Measurements from ENCODE around the gene KIAA1191. TPM values are rescaled to one million over a fixed set of nuclear protein-coding genes. Genes with fewer than 3 reads are reported as not detected.

KIAA1191 gene
- total RNA-seq, 1 experiment from 2014 or later: 57.5 TPM

DNA sequence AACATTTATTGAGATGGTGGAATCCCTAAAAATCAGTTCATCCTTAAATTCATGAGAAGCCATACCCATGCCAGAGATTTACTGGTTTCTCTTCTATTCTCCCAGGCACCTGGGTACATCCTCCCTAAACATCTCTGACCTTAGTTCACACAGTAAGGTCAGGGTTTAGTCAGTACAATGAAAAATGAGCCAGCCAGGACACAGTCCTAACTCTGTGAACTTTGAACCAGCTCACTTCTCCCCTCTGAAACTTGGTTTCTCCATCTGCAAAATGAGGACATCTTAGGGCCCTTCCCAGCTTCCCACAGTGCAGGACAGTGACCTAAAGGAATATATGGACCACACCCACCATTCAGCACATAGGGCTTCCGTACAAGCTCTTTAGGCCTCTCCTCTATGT is 24.9 kb upstream of the KIAA1191 start:
- DNase-seq: no peak
- Histone ChIP-seq H3K27ac (ENCODE audit: low read length) (peak overlapping the region; percentile 74; the same call in 1 of the 2 replicates), H2AFZ (ENCODE audit: low read length) (no peak overlapping the region), H3K9ac (ENCODE audit: low read length) (peak overlapping the region; percentile 92), H3K9me2 (replicated peaks; ENCODE audit: insufficient read depth, low read length) (no peaks in the 10 kb centered on the region), H3K27me3 (ENCODE audit: low read length) (no peaks in the 10 kb centered on the region), H3K79me2 (ENCODE audit: low read length) (peaks cover 59% of the 10 kb centered on the region), H4K20me1 (ENCODE audit: insufficient read depth, low read depth, low read length) (peaks cover 26% of the 10 kb centered on the region), H3K9me3 (ENCODE audit: low read length) (no peaks in the 10 kb centered on the region), H3K4me1 (ENCODE audit: low read length) (peaks cover 25% of the 10 kb centered on the region), H3K4me3 (ENCODE audit: low read length) (peak overlapping the region; percentile 88), H3K36me3 (ENCODE audit: insufficient read depth, low read length) (peaks cover 50% of the 10 kb centered on the region), H3K4me2 (ENCODE audit: low read depth, low read length, poor library complexity, severe bottlenecking) (peak overlapping the region; percentile 86)

GRCh38 chr5:176384991-176385390 is 23.4 kb upstream of the KIAA1191 start:
- no peak overlapping the region for H3K4me2 ChIP-seq (ENCODE audit: low read depth, low read length, poor library complexity, severe bottlenecking)
- H3K9me3 ChIP-seq (ENCODE audit: low read length): no peaks in the 10 kb centered on the region
- peaks cover 21% of the 10 kb centered on the region for H3K4me1 ChIP-seq (ENCODE audit: low read length)
- no peak overlapping the region for H3K9ac ChIP-seq (ENCODE audit: low read length)
- no peak overlapping the region for H3K4me3 ChIP-seq (ENCODE audit: low read length)
- peaks cover 26% of the 10 kb centered on the region for H4K20me1 ChIP-seq (ENCODE audit: insufficient read depth, low read depth, low read length)
- peaks cover 45% of the 10 kb centered on the region for H3K79me2 ChIP-seq (ENCODE audit: low read length)
- no peak for DNase-seq
- no peaks in the 10 kb centered on the region for H3K9me2 ChIP-seq (replicated peaks; ENCODE audit: insufficient read depth, low read length)
- no peaks in the 10 kb centered on the region for H3K27me3 ChIP-seq (ENCODE audit: low read length)
- H3K27ac ChIP-seq (ENCODE audit: low read length): no peak overlapping the region
- peaks cover 56% of the 10 kb centered on the region for H3K36me3 ChIP-seq (ENCODE audit: insufficient read depth, low read length)
- no peak overlapping the region for H2AFZ ChIP-seq (ENCODE audit: low read length)

- Histone ChIP-seq H3K27me3 (ENCODE audit: low read length) (no peaks in the 10 kb centered on the region), H3K9me3 (ENCODE audit: low read length) (no peaks in the 10 kb centered on the region), H3K4me2 (ENCODE audit: low read depth, low read length, poor library complexity, severe bottlenecking) (no peak overlapping the region), H3K9me2 (replicated peaks; ENCODE audit: insufficient read depth, low read length) (no peaks in the 10 kb centered on the region), H4K20me1 (ENCODE audit: insufficient read depth, low read depth, low read length) (peaks cover 26% of the 10 kb centered on the region), H2AFZ (ENCODE audit: low read length) (no peak overlapping the region), H3K79me2 (ENCODE audit: low read length) (peaks cover 40% of the 10 kb centered on the region), H3K4me3 (ENCODE audit: low read length) (no peak overlapping the region), H3K27ac (ENCODE audit: low read length) (no peak overlapping the region), H3K4me1 (ENCODE audit: low read length) (peaks cover 16% of the 10 kb centered on the region), H3K36me3 (ENCODE audit: insufficient read depth, low read length) (peaks cover 59% of the 10 kb centered on the region), H3K9ac (ENCODE audit: low read length) (no peak overlapping the region)
- DNase-seq: no peak
These were observed 22.9 kb upstream of the KIAA1191 start for GRCh38 chr5:176384366-176384930.

DNA sequence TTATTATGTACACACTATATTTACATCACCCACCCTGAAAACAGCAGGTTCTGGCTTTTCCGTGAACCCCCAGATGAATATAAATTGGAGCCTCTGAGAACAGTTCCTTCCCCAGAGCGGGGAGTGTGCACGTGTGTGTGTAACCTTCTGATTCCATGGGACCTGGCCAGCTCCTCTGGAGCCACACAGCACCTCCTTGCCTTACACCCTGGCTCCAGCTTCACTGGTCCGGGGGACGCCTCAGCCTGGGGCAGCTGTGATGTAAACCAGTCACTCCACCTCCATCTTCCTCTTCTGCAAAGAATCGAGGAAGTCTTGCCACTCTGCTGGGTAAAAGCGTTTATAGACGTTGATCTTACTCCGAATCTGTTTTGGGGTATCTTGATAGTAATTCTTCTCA is 22.4 kb upstream of the KIAA1191 start:
- peaks cover 36% of the 10 kb centered on the region for H3K79me2 ChIP-seq (ENCODE audit: low read length)
- H3K9ac ChIP-seq (ENCODE audit: low read length): no peak overlapping the region
- peaks cover 15% of the 10 kb centered on the region for H3K4me1 ChIP-seq (ENCODE audit: low read length)
- H4K20me1 ChIP-seq (ENCODE audit: insufficient read depth, low read depth, low read length): peaks cover 26% of the 10 kb centered on the region
- no peak overlapping the region for H2AFZ ChIP-seq (ENCODE audit: low read length)
- peaks cover 61% of the 10 kb centered on the region for H3K36me3 ChIP-seq (ENCODE audit: insufficient read depth, low read length)
- no peaks in the 10 kb centered on the region for H3K9me3 ChIP-seq (ENCODE audit: low read length)
- DNase-seq: no peak
- H3K9me2 ChIP-seq (replicated peaks; ENCODE audit: insufficient read depth, low read length): no peaks in the 10 kb centered on the region
- H3K27me3 ChIP-seq (ENCODE audit: low read length): no peaks in the 10 kb centered on the region
- no peak overlapping the region for H3K4me3 ChIP-seq (ENCODE audit: low read length)
- no peak overlapping the region for H3K27ac ChIP-seq (ENCODE audit: low read length)
- no peak overlapping the region for H3K4me2 ChIP-seq (ENCODE audit: low read depth, low read length, poor library complexity, severe bottlenecking)

DNA sequence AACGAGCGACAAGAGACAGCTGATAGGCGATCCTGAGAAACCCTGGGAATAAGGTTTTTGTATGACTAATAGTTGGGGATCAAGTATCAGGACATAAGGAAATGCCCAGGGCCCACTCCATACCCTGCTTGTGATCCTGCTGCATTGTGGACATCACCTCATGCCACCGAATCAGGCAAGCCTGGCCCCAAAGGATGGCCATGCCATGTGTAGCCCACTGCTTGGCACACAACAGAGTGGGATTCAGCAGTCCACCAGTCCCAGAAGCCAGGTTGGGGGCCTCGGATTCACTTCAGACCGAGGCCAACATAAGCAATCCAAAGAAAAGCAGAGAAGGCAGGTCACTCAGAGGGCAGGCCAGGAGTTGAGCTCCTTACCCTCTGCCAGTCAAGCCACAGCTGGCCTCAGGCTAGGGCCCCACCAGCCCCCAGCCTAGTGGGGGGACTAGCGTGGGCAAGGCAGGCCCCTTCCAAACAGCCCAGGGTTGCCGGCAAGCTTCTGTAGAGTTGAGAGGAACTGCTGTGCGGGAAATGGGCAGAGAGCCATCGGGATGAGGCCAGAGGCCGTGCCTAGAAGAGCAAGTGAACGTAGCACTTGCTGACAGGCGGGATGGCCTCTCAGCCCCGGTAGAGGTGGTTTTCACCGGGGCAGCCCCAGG is 21.8 kb upstream of the KIAA1191 start:
- Histone ChIP-seq H3K4me2 (ENCODE audit: low read depth, low read length, poor library complexity, severe bottlenecking) (no peak overlapping the region), H3K9me3 (ENCODE audit: low read length) (no peaks in the 10 kb centered on the region), H3K4me3 (ENCODE audit: low read length) (no peak overlapping the region), H3K27me3 (ENCODE audit: low read length) (no peaks in the 10 kb centered on the region), H3K9ac (ENCODE audit: low read length) (no peak overlapping the region), H2AFZ (ENCODE audit: low read length) (no peak overlapping the region), H4K20me1 (ENCODE audit: insufficient read depth, low read depth, low read length) (peaks cover 26% of the 10 kb centered on the region), H3K9me2 (replicated peaks; ENCODE audit: insufficient read depth, low read length) (no peaks in the 10 kb centered on the region), H3K27ac (ENCODE audit: low read length) (no peak overlapping the region), H3K4me1 (ENCODE audit: low read length) (peaks cover 15% of the 10 kb centered on the region), H3K79me2 (ENCODE audit: low read length) (peaks cover 35% of the 10 kb centered on the region), H3K36me3 (ENCODE audit: insufficient read depth, low read length) (peaks cover 61% of the 10 kb centered on the region)
- DNase-seq: no peak

DNA sequence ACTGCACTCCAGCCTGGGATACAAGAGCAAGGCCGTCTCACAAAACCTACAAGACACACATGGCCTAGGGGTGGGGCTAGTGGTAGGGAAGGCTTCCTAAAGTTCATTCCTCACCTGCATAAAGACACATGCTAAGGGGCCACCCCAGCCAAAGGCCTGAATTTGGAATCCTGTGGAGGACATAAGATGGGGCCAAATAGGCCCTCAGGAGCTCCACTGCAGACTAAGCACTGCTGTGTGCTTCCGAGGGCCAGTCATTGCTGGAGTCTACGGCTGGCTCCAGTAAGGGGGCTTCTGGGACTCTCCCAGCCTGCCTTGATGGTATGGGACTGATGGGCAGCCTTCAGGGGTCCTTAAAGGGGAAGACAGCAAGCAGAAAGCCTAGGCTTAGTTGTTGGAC is 21.2 kb upstream of the KIAA1191 start:
- no peaks in the 10 kb centered on the region for H3K27me3 ChIP-seq (ENCODE audit: low read length)
- peaks cover 26% of the 10 kb centered on the region for H4K20me1 ChIP-seq (ENCODE audit: insufficient read depth, low read depth, low read length)
- no peak overlapping the region for H3K9ac ChIP-seq (ENCODE audit: low read length)
- H3K79me2 ChIP-seq (ENCODE audit: low read length): peaks cover 28% of the 10 kb centered on the region
- H3K36me3 ChIP-seq (ENCODE audit: insufficient read depth, low read length): peaks cover 61% of the 10 kb centered on the region
- H3K9me2 ChIP-seq (replicated peaks; ENCODE audit: insufficient read depth, low read length): no peaks in the 10 kb centered on the region
- no peak overlapping the region for H3K27ac ChIP-seq (ENCODE audit: low read length)
- H3K4me2 ChIP-seq (ENCODE audit: low read depth, low read length, poor library complexity, severe bottlenecking): no peak overlapping the region
- H2AFZ ChIP-seq (ENCODE audit: low read length): no peak overlapping the region
- no peak for DNase-seq
- H3K4me3 ChIP-seq (ENCODE audit: low read length): no peak overlapping the region
- H3K4me1 ChIP-seq (ENCODE audit: low read length): peaks cover 15% of the 10 kb centered on the region
- no peaks in the 10 kb centered on the region for H3K9me3 ChIP-seq (ENCODE audit: low read length)

DNA sequence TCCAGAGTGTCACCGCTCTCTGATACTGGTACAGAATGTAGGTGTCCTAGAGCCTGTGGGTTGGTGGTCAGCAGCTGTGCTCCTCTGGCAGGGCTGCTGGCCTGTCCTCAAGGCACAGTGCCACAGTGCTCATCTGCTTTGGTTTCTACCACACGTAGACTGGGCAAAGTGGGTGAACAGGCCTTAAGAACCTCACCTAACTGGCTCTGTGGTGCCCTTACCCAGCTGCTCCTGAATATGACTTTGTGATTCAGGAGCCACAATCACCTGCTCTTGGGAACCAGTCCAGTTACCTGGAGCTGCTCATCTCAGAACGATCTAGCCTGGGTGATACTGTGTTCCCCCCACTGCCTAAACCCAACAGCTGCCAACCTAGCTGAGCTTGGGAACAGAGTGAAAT is 20.4 kb upstream of the KIAA1191 start:
- H3K36me3 ChIP-seq (ENCODE audit: insufficient read depth, low read length): peaks cover 55% of the 10 kb centered on the region
- no peak overlapping the region for H2AFZ ChIP-seq (ENCODE audit: low read length)
- H3K9ac ChIP-seq (ENCODE audit: low read length): no peak overlapping the region
- H3K4me1 ChIP-seq (ENCODE audit: low read length): peaks cover 10% of the 10 kb centered on the region
- no peaks in the 10 kb centered on the region for H3K9me2 ChIP-seq (replicated peaks; ENCODE audit: insufficient read depth, low read length)
- peaks cover 20% of the 10 kb centered on the region for H4K20me1 ChIP-seq (ENCODE audit: insufficient read depth, low read depth, low read length)
- no peak for DNase-seq
- no peaks in the 10 kb centered on the region for H3K9me3 ChIP-seq (ENCODE audit: low read length)
- no peaks in the 10 kb centered on the region for H3K27me3 ChIP-seq (ENCODE audit: low read length)
- H3K79me2 ChIP-seq (ENCODE audit: low read length): peaks cover 21% of the 10 kb centered on the region
- H3K4me2 ChIP-seq (ENCODE audit: low read depth, low read length, poor library complexity, severe bottlenecking): no peak overlapping the region
- no peak overlapping the region for H3K4me3 ChIP-seq (ENCODE audit: low read length)
- no peak overlapping the region for H3K27ac ChIP-seq (ENCODE audit: low read length)

DNA sequence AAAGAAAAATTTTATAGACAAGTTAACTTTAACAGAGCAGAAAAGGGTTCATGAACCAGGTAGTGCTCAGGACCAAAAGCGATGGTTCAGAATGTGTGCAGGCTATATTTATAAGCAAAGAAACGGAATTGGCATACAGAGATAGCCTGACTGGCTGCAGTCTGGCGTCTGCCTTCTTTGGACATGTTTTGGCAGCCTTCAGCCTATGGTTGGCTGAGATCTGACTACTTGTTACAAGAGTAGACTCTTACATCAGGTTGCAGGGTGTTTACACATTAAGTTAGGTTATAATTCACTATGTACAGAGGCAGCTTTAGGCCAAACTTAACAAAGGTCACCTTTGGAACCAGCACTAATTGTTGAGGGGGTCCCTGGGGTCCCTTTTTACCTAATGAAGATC is 19.9 kb upstream of the KIAA1191 start:
- Histone ChIP-seq H3K36me3 (ENCODE audit: insufficient read depth, low read length) (peaks cover 50% of the 10 kb centered on the region), H3K9ac (ENCODE audit: low read length) (no peak overlapping the region), H3K9me2 (replicated peaks; ENCODE audit: insufficient read depth, low read length) (no peaks in the 10 kb centered on the region), H3K4me3 (ENCODE audit: low read length) (no peak overlapping the region), H3K4me1 (ENCODE audit: low read length) (peaks cover 5% of the 10 kb centered on the region), H4K20me1 (ENCODE audit: insufficient read depth, low read depth, low read length) (peaks cover 15% of the 10 kb centered on the region), H3K27me3 (ENCODE audit: low read length) (no peaks in the 10 kb centered on the region), H3K9me3 (ENCODE audit: low read length) (no peaks in the 10 kb centered on the region), H3K27ac (ENCODE audit: low read length) (no peak overlapping the region), H3K4me2 (ENCODE audit: low read depth, low read length, poor library complexity, severe bottlenecking) (no peak overlapping the region), H2AFZ (ENCODE audit: low read length) (no peak overlapping the region), H3K79me2 (ENCODE audit: low read length) (peaks cover 15% of the 10 kb centered on the region)
- DNase-seq: no peak
